Measurements from ENCODE around the gene WRAP53.
"Not testable (repeated sequence)": the region's sequence is repeated elsewhere in the genome, so short reads cannot be mapped to it uniquely, and the experiment has no call there.

The WRAP53 gene

DNA sequence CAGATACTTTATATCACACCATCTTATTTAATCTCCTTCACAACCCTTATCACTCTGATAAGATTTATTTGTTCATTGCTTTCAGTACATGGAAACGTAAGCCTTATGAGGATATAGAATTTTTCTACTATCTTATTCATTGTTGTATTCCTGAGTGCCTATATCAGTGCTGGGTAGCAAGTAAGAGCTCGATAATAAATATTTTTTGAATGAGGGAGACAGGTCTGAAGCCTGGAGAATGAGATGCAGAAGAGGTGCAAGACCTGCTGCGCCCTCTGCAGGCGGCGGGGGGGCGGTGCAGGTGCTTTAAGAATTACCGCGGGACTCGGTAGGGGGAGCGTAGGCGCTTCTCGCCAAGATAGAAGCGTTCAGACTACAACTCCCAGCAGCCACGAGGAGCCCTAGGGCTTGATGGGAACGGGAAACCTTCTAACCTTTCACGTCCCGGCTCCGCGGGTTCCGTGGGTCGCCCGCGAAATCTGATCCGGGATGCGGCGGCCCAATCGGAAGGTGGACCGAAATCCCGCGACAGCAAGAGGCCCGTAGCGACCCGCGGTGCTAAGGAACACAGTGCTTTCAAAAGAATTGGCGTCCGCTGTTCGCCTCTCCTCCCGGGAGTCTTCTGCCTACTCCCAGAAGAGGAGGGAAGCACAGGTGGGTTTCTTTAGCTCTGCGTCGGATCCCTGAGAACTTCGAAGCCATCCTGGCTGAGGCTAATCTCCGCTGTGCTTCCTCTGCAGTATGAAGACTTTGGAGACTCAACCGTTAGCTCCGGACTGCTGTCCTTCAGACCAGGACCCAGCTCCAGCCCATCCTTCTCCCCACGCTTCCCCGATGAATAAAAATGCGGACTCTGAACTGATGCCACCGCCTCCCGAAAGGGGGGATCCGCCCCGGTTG, at the start of gene WRAP53:
WRAP53 (plus strand) TSS at position 570 of the 900 bp plus-strand sequence; CDS start at position 742, 172 bp downstream.
- DNase-seq (ENCODE audit: insufficient read length, low spot score) (peak; percentile 61), FAIRE-seq (no peak)
- TF ChIP-seq, protein P1, sequence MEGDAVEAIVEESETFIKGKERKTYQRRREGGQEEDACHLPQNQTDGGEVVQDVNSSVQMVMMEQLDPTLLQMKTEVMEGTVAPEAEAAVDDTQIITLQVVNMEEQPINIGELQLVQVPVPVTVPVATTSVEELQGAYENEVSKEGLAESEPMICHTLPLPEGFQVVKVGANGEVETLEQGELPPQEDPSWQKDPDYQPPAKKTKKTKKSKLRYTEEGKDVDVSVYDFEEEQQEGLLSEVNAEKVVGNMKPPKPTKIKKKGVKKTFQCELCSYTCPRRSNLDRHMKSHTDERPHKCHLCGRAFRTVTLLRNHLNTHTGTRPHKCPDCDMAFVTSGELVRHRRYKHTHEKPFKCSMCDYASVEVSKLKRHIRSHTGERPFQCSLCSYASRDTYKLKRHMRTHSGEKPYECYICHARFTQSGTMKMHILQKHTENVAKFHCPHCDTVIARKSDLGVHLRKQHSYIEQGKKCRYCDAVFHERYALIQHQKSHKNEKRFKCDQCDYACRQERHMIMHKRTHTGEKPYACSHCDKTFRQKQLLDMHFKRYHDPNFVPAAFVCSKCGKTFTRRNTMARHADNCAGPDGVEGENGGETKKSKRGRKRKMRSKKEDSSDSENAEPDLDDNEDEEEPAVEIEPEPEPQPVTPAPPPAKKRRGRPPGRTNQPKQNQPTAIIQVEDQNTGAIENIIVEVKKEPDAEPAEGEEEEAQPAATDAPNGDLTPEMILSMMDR (IDR thresholded peaks at IDR 0.05; ENCODE audit: insufficient read depth, missing control alignments): peak; percentile 73

DNA sequence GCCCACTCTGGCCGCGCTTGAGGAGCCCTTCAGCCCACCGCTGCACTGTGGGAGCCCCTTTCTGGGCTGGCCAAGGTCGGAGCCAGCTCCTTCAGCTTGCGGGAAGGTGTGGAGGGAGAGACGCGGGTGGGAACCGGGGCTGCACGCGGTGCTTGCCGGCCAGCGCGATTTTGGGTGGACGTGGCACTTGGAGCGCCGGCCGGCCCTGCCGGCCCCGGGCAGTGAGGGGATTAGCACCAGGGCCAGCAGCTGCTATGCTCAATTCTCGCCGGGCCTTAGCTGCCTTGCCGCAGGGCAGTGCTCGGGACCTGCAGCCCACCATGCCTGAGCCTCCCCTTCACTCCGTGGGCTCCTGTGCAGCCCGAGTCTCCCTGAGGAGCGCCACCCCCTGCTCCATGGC, 47.5 kb upstream of the WRAP53 start:
- TF ChIP-seq, protein P1 (IDR thresholded peaks at IDR 0.05; ENCODE audit: insufficient read depth, missing control alignments): no peak
- DNase-seq (ENCODE audit: insufficient read length, low spot score): no peak
- FAIRE-seq: no peak

DNA sequence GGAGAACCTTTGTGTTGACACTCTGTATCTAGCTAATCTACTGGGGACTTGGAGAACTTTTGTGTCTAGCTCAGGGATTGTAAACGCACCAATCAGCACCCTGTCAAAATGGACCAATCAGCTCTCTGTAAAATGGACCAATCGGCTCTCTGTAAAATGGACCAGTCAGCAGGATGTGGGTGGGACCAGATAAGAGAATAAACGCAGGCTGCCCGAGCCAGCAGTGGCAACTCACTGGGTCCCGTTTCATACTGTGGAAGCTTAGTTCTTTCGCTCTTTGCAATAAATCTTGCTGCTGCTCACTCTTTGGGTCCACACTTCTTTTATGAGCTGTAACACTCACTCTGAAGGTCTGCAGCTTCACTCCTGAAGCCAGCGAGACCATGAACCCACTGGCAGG, 46.6 kb upstream of the WRAP53 start:
- FAIRE-seq; DNase-seq (ENCODE audit: insufficient read length, low spot score): not testable (repeated sequence)

DNA sequence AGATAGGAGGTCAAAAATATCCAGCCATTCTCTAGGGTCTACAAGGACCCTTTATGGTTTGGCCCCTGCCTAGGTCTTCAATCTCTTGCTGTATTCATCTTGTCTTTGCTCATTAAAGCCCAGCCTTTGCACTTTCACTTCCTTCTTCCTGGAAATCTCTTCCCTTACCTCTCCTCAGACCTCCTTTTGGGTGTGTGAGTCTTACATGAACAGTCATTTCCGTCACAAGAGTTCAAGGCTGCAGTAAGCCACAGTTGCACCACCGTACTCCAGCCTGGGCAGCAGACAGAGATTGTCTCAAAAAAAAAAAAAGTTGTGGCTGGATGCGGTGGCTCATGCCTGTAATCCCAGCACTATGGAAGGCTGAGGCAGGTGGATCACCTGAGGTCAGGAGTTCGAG, 43.5 kb upstream of the WRAP53 start:
- TF ChIP-seq, protein P1 (IDR thresholded peaks at IDR 0.05; ENCODE audit: insufficient read depth, missing control alignments): no peak
- DNase-seq (ENCODE audit: insufficient read length, low spot score) (no peak), FAIRE-seq (no peak)

DNA sequence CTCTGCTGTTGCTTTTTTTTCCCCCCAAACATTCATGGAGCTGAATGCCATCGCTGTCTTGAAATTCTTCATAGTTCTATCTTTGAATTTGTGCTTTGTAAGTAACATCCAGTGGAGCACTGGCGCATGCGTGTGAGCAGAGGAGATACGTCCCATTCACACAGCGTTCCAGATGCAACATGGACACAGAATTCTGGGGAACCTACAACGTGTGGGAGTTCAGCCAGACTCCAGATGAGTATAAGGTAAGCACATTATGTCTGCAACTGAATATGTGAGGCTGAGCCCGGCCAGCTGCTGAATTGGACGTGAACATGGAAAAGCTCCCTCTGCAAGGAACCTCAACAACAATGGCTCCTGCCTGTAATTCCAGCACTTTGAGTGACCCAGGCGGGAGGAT, 41.8 kb upstream of the WRAP53 start:
- TF ChIP-seq, protein P1 (IDR thresholded peaks at IDR 0.05; ENCODE audit: insufficient read depth, missing control alignments): no peak
- FAIRE-seq (no peak), DNase-seq (ENCODE audit: insufficient read length, low spot score) (no peak)

DNA sequence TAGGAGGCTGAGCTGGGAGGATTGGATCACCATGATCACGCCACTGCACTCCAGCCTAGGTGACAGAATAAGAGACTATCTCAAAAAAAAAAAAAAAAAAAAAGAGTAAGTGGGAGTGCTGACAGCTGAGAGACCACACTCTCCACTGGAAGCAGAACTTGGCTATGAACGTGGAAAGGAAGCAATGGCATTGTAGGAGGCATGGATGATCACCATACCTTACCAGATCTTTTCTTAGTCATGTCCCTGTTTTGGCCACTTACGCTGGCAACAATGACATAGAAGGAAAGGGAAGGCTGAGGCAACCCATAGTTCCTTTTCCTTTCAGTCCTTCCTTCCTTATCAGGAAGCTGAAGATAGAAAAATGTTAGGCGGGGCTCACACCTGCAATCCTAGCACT, 41.3 kb upstream of the WRAP53 start:
- DNase-seq (ENCODE audit: insufficient read length, low spot score) (no peak), FAIRE-seq (no peak)
- TF ChIP-seq, protein P1 (IDR thresholded peaks at IDR 0.05; ENCODE audit: insufficient read depth, missing control alignments): no peak

DNA sequence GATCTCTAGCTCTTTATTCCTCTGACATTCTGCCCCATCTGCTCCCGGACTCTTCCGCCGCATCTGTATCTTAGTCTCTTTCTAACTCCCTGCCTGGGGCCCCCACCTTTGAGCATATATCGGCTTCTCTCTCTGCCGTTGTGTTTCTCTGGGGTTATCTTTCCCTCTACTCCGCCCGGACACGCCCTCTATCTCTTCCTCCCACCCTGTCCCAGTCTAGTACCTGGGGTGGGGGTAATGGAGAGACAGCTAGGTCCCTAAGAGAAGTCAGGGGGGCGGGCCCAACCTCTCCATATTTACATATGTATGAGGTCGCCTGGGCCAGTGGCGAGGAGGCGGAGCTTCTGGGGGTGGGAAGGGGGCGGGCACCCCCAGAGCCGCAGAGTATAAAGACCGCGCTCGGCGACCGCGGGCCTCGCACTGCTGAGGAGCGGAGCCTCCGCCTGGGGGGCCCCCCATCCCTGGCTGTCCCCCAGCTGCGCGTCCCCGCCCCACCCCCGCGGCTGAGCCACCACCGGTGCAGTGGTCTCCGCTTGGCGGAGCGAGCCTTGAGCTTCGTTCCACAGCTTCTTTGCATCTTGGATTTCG, 37.7 kb upstream of the WRAP53 start, which contains the start of gene ATP1B2:
ATP1B2 (plus strand) TSS at position 418 of the 588 bp plus-strand sequence. CDS start 593 bp downstream, outside the sequence.
- FAIRE-seq (no peak), DNase-seq (ENCODE audit: insufficient read length, low spot score) (peak; percentile 98)
- TF ChIP-seq, protein P1 (IDR thresholded peaks at IDR 0.05; ENCODE audit: insufficient read depth, missing control alignments): no peak

All from D721Med (cell line).